Neural crest cell (in vitro differentiated cells): ENCODE measurements around the gene LRRFIP2. TPM values are rescaled to one million over a fixed set of nuclear protein-coding genes. Genes with fewer than 3 reads are reported as not detected.

ENCODE experiments used
- DNase-seq: peaks from one replicate; pipeline ENCODE4 v3.0.0; 2021; ENCODE audit warnings: low read depth, mixed read lengths, low spot score
- H3K27ac Mint-ChIP-seq: one replicate; pipeline ENCODE4 v1.8.0; 2021; ENCODE audit warnings: mild to moderate bottlenecking, mixed read lengths; ENCODE audit not compliant: unreplicated experiment
- H3K27me3 Mint-ChIP-seq: 2 replicates; pipeline ENCODE4 v1.8.0; 2021; ENCODE audit warnings: low read depth, mild to moderate bottlenecking, mixed read lengths
- H3K36me3 Mint-ChIP-seq: 2 replicates; pipeline ENCODE4 v1.8.0; 2021; ENCODE audit warnings: low read depth, mild to moderate bottlenecking, mixed read lengths
- H3K4me1 Mint-ChIP-seq: 2 replicates; pipeline ENCODE4 v1.8.0; 2021; ENCODE audit warnings: mixed read lengths
- H3K4me3 Mint-ChIP-seq: one replicate; pipeline ENCODE4 v1.8.0; 2021; ENCODE audit warnings: mild to moderate bottlenecking, mixed read lengths
- H3K9me3 Mint-ChIP-seq: 2 replicates; pipeline ENCODE4 v1.8.0; 2021; ENCODE audit warnings: mixed read lengths
- total RNA-seq: library from RNA; stranded (reverse); gene quantifications from 2 replicates; pipeline ENCODE4 v1.2.1, GENCODE V29; 2021
- TF ChIP-seq, protein P1 (sequence below): fragments of 200-600 bp; sonication (generic); conservative IDR thresholded peaks from 2 replicates; pipeline ENCODE4 v1.5.0; 2021; ENCODE audit warnings: antibody characterized with exemption, mild to moderate bottlenecking

LRRFIP2 gene
- total RNA-seq, 1 donor from 2014 or later: 37.2 TPM

DNA sequence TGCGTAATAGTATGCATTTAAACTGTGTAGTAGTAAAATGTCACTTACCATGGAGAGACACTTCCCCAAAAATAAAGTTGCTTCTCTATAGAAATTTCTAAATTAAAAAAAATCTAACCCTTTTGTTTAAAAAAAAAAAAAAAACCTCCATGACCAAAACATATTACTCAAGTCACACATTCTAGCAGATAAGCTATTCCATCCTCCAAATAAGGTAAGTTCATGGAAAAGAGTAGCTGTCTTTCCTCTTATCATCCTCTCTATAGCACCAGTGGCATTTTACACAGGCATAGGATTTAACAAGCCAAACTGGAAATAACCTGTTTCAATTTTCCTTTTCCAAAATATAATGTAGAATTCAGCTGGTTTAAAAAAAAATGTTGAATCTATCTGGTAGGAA is 57.4 kb downstream of the LRRFIP2 start:
- Mint-ChIP-seq H3K36me3 (peaks cover under 1% of the 10 kb centered on the region), H3K9me3 (no peaks in the 10 kb centered on the region), H3K4me3 (no peak overlapping the region), H3K27me3 (no peaks in the 10 kb centered on the region), H3K4me1 (no peaks in the 10 kb centered on the region), H3K27ac (no peak overlapping the region)
- TF ChIP-seq, protein P1, sequence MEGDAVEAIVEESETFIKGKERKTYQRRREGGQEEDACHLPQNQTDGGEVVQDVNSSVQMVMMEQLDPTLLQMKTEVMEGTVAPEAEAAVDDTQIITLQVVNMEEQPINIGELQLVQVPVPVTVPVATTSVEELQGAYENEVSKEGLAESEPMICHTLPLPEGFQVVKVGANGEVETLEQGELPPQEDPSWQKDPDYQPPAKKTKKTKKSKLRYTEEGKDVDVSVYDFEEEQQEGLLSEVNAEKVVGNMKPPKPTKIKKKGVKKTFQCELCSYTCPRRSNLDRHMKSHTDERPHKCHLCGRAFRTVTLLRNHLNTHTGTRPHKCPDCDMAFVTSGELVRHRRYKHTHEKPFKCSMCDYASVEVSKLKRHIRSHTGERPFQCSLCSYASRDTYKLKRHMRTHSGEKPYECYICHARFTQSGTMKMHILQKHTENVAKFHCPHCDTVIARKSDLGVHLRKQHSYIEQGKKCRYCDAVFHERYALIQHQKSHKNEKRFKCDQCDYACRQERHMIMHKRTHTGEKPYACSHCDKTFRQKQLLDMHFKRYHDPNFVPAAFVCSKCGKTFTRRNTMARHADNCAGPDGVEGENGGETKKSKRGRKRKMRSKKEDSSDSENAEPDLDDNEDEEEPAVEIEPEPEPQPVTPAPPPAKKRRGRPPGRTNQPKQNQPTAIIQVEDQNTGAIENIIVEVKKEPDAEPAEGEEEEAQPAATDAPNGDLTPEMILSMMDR: no peak
- no peak for DNase-seq

DNA sequence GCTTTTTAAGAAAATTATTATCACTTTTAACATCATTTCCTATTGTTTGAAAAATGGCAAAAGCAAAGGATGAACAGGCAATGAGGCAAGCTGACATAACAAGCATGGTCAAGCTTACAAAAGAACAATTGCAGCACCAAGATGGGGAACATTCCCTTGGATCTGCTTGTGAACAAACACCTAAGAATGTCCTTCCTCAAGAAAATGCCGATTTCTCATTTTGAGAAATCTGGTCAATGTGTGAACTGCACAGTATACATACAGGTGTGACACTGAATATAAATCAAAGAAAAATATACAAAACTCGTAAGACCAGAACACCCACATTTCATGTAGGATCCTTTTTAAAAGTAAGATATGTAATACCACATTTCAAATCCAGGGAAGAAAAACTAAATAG is 58.9 kb downstream of the LRRFIP2 start:
- H3K4me3 Mint-ChIP-seq: no peak overlapping the region
- no peak overlapping the region for H3K27ac Mint-ChIP-seq
- no peaks in the 10 kb centered on the region for H3K27me3 Mint-ChIP-seq
- DNase-seq: no peak
- no peaks in the 10 kb centered on the region for H3K9me3 Mint-ChIP-seq
- no peaks in the 10 kb centered on the region for H3K36me3 Mint-ChIP-seq
- TF ChIP-seq, protein P1: peak; percentile 25
- no peaks in the 10 kb centered on the region for H3K4me1 Mint-ChIP-seq

DNA sequence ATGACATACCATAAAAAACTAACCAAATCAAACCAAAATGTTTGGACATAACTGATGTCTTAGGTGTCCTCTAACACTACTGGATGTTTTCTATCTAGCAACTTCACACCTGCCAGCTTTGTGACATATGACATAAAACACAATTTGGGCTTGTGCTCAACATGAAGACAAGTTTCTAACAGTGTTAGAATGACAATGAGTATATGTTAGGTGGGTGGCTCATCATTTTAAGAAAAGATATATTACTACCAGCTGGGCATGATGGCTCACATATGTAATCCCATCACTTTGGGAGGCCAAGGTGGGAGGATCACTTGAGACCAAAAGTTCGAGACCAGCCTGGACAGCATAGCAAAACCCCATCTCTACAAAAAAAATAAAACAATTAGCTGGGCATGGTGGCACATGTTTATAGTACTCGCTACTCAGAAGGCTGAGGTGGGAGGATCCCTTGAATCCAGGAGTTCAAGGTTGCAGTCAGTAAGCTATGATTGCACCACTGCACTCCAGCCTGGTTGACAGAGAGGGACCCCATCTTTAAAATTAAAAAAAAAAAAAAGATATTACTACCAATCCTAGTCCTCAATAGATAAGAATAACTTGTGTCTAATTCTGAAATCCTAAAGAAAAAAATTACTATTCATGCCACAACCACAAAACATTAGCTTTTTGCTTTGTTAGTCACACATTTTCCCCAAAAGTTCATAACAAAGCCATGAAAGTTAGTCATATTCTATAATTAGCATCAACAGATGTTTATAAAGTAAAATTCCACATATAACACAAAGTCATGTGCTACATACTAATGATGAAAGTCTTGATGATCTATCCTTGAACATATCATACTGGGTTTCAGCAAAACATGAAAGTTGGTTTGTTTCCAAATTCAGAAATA is 59.9 kb downstream of the LRRFIP2 start:
- H3K27ac Mint-ChIP-seq: no peak overlapping the region
- no peaks in the 10 kb centered on the region for H3K4me1 Mint-ChIP-seq
- TF ChIP-seq, protein P1: no peak
- H3K4me3 Mint-ChIP-seq: no peak overlapping the region
- no peaks in the 10 kb centered on the region for H3K36me3 Mint-ChIP-seq
- DNase-seq: no peak
- H3K27me3 Mint-ChIP-seq: no peaks in the 10 kb centered on the region
- H3K9me3 Mint-ChIP-seq: no peaks in the 10 kb centered on the region

- H3K4me1 Mint-ChIP-seq: no peaks in the 10 kb centered on the region
Observed at GRCh38 chr3:37112987-37113386, 61.4 kb downstream of the LRRFIP2 start.

GRCh38 chr3:37111199-37111598 is 63.2 kb downstream of the LRRFIP2 start:
- no peak overlapping the region for H3K27ac Mint-ChIP-seq
- TF ChIP-seq, protein P1: no peak
- H3K4me1 Mint-ChIP-seq: no peaks in the 10 kb centered on the region
- DNase-seq: no peak
- H3K4me3 Mint-ChIP-seq: no peak overlapping the region
- no peaks in the 10 kb centered on the region for H3K9me3 Mint-ChIP-seq
- H3K36me3 Mint-ChIP-seq: no peaks in the 10 kb centered on the region
- H3K27me3 Mint-ChIP-seq: no peaks in the 10 kb centered on the region

More at GRCh38 chr3:37112987-37113386, 61.4 kb downstream of the LRRFIP2 start:
- Mint-ChIP-seq H3K9me3 (no peaks in the 10 kb centered on the region), H3K27me3 (no peaks in the 10 kb centered on the region), H3K27ac (no peak overlapping the region), H3K4me3 (no peak overlapping the region), H3K36me3 (no peaks in the 10 kb centered on the region)
- no peak for DNase-seq
- TF ChIP-seq, protein P1: no peak
